Stimulated activated CD8-positive, alpha-beta memory T cell treated with anti-CD3 and anti-CD28 coated beads, Interleukin-4, amount 100 ng/mL, for 48 hours (primary cell): ENCODE results near the gene TMED10.
"Not testable (repeated sequence)": the region's sequence is repeated elsewhere in the genome, so short reads cannot be mapped to it uniquely, and the experiment has no call there.

Experiments
- DNase-seq: peaks from one replicate; pipeline ENCODE4 v3.0.0-alpha.2; 2020

The TMED10 gene

GRCh38 chr14:75156901-75157300, 19.5 kb downstream of the TMED10 start:
- no peak for DNase-seq

- no peak for DNase-seq
Measured at GRCh38 chr14:75156111-75156510, 20.3 kb downstream of the TMED10 start.

GRCh38 chr14:75155169-75155568, 21.2 kb downstream of the TMED10 start:
- no peak for DNase-seq

- DNase-seq: no peak
Measured at GRCh38 chr14:75153295-75153694, 23.1 kb downstream of the TMED10 start.

GRCh38 chr14:75151851-75152250, 24.6 kb downstream of the TMED10 start:
- DNase-seq: no peak

- not testable (repeated sequence) for DNase-seq
Measured at GRCh38 chr14:75150637-75151036, 25.8 kb downstream of the TMED10 start.

- DNase-seq: no peak
Measured at GRCh38 chr14:75150150-75150549, 26.3 kb downstream of the TMED10 start.

- DNase-seq: no peak
Measured at GRCh38 chr14:75147423-75148071, 28.9 kb downstream of the TMED10 start.

GRCh38 chr14:75144944-75145343, 31.5 kb downstream of the TMED10 start:
- DNase-seq: no peak

- no peak for DNase-seq
Measured at GRCh38 chr14:75143761-75144527, 32.5 kb downstream of the TMED10 start.

GRCh38 chr14:75142494-75142893, 33.9 kb downstream of the TMED10 start:
- no peak for DNase-seq

- no peak for DNase-seq
Measured at GRCh38 chr14:75141967-75142366, 34.4 kb downstream of the TMED10 start.

- no peak for DNase-seq
Measured at GRCh38 chr14:75141062-75141461, 35.4 kb downstream of the TMED10 start.

GRCh38 chr14:75140620-75141019, 35.8 kb downstream of the TMED10 start:
- DNase-seq: no peak

GRCh38 chr14:75139185-75139584, 37.2 kb downstream of the TMED10 start:
- no peak for DNase-seq

- no peak for DNase-seq
Measured at GRCh38 chr14:75138492-75138891, 37.9 kb downstream of the TMED10 start.

GRCh38 chr14:75134644-75135043, 41.8 kb downstream of the TMED10 start:
- no peak for DNase-seq

- DNase-seq: no peak
Measured at GRCh38 chr14:75133597-75133996, 42.8 kb downstream of the TMED10 start.

- DNase-seq: peak; percentile 48
Measured at GRCh38 chr14:75132382-75133086, 43.9 kb downstream of the TMED10 start.

GRCh38 chr14:75128596-75128990, 47.8 kb downstream of the TMED10 start:
- no peak for DNase-seq

GRCh38 chr14:75127903-75128595, 48.4 kb downstream of the TMED10 start:
- DNase-seq: no peak

- DNase-seq: not testable (repeated sequence)
Measured at GRCh38 chr14:75127474-75127820, 49.0 kb downstream of the TMED10 start.
